ENCODE data around the gene GPR65. TPM values are rescaled to one million over a fixed set of nuclear protein-coding genes. Genes with fewer than 3 reads are reported as not detected.

The GPR65 gene, protein sequence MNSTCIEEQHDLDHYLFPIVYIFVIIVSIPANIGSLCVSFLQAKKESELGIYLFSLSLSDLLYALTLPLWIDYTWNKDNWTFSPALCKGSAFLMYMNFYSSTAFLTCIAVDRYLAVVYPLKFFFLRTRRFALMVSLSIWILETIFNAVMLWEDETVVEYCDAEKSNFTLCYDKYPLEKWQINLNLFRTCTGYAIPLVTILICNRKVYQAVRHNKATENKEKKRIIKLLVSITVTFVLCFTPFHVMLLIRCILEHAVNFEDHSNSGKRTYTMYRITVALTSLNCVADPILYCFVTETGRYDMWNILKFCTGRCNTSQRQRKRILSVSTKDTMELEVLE
- 10 to 100 TPM; 14.9 to 16.6 TPM for total RNA-seq
- total RNA-seq, result 41.8 to 42.6 reads per million in 2 donors

DNA sequence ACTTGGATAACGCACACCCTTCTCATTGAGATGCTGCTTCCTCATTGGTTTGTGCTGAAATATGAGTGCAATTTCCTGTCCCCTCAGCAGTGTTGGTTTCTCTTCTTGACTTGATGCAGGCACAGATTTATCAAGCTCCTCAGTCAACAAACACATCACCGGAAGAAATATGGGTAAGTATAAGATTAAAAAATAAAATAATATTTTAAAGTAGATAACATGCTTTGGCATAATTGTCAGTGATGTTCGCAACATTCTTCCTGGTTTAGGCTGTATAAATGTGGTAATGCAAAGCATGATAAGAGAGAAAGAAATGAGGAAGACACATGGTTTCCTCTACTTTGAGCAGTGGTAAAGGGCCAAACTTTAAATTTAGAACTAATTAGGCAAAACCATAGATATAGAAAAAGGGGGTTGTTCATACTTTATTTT lies at the start of gene GPR65:
TSS of gene GPR65 (plus strand) at position 86 of the 432 bp plus-strand sequence. CDS start 5,713 bp downstream, outside the sequence.
- Mint-ChIP-seq H3K4me1 (peaks cover 45% of the 10 kb centered on the region), H3K27me3 (no peaks in the 10 kb centered on the region), H3K27ac (peak within 1 kb of the TSS; percentile 98), H3K4me3 (peak within 1 kb of the TSS; percentile 92), H3K36me3 (ENCODE audit: low read depth) (peaks cover 9% of the 10 kb centered on the region)
- H3K9me3 ChIP-seq (ENCODE audit: control insufficient read depth, low read length, poor library complexity, severe bottlenecking), result no peaks in the 10 kb centered on the region
- DNase-seq (peak in 1 of 3 donors; percentile 21), ATAC-seq (peak; percentile 64)

DNA sequence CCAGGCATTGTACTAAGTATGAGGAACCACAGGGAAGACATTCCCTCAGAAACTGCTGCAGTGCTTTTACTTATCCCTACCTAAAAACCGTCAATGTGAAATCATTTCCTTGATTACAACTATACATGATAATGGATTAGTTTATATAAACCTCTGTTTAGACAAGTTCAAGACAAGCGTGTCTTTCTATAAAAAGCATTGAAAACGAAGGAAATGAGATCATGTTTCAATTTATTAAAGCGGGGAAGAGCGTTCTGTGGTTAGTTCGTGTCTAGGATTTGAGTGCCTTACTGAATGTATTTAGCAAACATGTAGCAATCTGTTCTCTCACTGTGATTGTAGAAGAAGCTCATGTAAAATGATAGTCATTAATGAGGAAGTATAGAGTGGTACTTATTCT lies 49.4 kb upstream of the GPR65 start:
- no peak for DNase-seq
- H3K4me1 Mint-ChIP-seq, result peaks cover 58% of the 10 kb centered on the region

DNA sequence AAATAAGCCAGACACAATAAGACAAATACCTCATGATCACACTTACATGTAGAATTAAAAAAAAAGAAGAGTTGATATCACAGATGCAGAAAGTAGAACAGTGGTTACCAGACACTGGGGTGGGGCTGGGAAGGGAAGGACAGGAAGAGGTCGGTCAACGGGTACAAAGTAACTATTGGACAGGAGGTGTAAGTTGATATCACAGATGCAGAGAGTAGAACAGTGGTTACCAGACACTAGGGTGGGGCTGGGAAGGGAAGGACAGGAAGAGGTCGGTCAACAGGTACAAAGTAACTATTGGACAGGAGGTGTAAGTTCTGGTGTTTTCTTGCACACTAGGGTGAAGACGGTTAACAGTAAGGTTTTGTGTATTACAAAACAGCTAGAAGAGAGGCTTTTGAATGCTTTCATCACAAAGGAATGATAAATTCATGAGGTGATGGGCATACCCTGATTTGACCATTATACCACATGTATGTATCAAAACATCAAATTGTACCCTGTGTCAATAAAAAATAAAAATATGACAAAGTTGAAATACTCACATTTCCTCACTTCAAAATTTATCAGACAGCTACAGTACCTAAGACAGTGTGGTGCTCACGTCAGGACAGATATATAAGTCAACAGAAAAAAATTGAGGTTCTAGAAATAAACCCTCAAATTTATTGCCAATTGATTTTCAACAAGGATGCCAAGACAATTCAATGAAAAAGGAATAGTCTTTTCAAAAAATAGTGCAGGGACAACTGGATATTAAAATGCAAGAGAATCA lies 44.7 kb upstream of the GPR65 start:
- Mint-ChIP-seq H3K4me1 (peaks cover 26% of the 10 kb centered on the region), H3K4me3 (peak overlapping the region; percentile 4), H3K27me3 (no peaks in the 10 kb centered on the region), H3K36me3 (ENCODE audit: low read depth) (peaks cover 11% of the 10 kb centered on the region), H3K27ac (peak overlapping the region; percentile 84)
- DNase-seq (no peak), ATAC-seq (peak; percentile 84)
- no peaks in the 10 kb centered on the region for H3K9me3 ChIP-seq (ENCODE audit: control insufficient read depth, low read length, poor library complexity, severe bottlenecking)

More for the DNA sequence above, 49.4 kb upstream of the GPR65 start:
- H3K36me3 Mint-ChIP-seq (ENCODE audit: low read depth), result peaks cover 3% of the 10 kb centered on the region
- no peaks in the 10 kb centered on the region for H3K27me3 Mint-ChIP-seq
- peak overlapping the region; percentile 84 for H3K27ac Mint-ChIP-seq
- no peak for ATAC-seq
- H3K4me3 Mint-ChIP-seq, result no peak overlapping the region
- no peaks in the 10 kb centered on the region for H3K9me3 ChIP-seq (ENCODE audit: control insufficient read depth, low read length, poor library complexity, severe bottlenecking)

DNA sequence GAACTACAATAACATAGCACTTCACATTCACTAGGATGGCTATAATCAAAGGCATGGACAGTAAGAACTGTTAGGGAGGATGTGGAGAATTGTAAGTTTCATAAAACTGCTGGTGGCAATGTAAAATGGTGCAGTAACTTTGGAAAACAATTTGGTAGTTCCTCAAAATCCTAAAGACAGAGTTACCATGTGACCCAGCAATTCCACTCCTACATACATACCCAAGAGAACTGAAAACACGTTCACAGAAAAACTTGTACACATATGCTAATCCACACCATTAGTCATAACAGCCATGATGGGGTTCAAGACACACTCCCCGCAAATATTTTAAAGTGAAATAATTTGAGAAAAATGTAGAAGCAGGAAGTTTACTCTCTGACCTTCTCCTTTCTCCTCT lies 43.7 kb upstream of the GPR65 start:
- H3K27ac Mint-ChIP-seq, result peak overlapping the region; percentile 84
- H3K36me3 Mint-ChIP-seq (ENCODE audit: low read depth), result peaks cover 8% of the 10 kb centered on the region
- H3K9me3 ChIP-seq (ENCODE audit: control insufficient read depth, low read length, poor library complexity, severe bottlenecking), result no peaks in the 10 kb centered on the region
- no peak for ATAC-seq
- peaks cover 18% of the 10 kb centered on the region for H3K4me1 Mint-ChIP-seq
- no peaks in the 10 kb centered on the region for H3K27me3 Mint-ChIP-seq
- no peak for DNase-seq
- no peak overlapping the region for H3K4me3 Mint-ChIP-seq

DNA sequence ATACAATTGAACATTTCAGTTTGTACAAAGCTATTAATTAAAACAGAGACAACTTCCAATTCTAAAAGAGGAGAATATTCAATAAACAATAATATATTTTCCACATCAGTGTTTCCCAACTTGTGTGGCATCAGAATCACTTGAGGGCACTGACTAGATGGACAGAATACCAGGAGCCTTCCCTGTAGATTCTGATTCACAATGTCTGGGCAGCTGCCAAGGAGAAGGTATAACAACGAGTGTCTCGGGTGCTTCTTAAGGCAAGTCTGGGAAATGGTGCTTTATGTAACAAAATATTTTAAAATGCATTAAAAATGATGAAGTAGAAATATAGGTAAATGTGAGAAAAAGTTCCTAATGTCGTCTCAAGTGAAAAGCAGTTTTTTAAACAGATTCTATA lies 38.1 kb upstream of the GPR65 start:
- no peaks in the 10 kb centered on the region for H3K9me3 ChIP-seq (ENCODE audit: control insufficient read depth, low read length, poor library complexity, severe bottlenecking)
- no peaks in the 10 kb centered on the region for H3K27me3 Mint-ChIP-seq
- no peak overlapping the region for H3K4me3 Mint-ChIP-seq
- H3K36me3 Mint-ChIP-seq (ENCODE audit: low read depth), result peaks cover 11% of the 10 kb centered on the region
- ATAC-seq (no peak), DNase-seq (no peak)
- H3K4me1 Mint-ChIP-seq, result peaks cover 8% of the 10 kb centered on the region
- peak overlapping the region; percentile 21 for H3K27ac Mint-ChIP-seq

DNA sequence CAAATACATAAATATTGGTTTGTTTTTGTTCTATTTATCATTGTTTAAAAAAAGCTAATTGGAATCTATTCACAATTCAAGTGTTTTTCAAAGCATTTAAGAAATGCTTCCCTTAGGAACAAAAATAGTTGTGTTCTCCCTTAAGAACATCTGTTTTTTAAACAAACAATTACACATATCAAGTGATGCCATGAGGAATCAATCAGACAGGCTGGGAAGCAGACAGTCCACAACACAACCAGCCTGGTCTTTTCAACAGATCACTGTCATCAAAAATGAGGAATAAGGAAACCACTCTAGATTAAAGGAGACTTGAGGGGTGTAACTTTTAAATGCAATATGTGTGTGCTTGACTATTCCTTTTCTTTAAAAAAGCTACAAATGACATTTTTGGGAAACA lies 37.4 kb upstream of the GPR65 start:
- no peak for ATAC-seq

DNA sequence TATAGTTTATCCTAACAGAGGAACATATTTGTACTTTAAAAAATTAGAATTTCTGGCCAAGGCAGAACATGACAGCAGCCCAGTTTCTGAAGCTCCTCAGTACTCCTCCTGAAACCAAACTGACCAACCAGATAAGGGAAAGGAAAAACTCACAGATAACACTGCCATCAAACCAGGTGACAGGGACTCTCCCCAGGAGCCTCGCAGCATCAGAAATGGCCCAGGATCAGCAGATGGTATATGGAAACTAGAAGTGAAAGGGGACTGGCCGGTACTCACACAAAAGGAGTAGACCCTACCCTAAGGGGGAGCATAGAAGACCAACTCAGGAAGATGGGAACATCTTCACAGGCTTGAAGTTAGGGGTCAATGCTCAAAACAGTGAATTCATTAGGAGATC lies 33.9 kb upstream of the GPR65 start:
- no peak for DNase-seq
- no peaks in the 10 kb centered on the region for H3K9me3 ChIP-seq (ENCODE audit: control insufficient read depth, low read length, poor library complexity, severe bottlenecking)
- Mint-ChIP-seq H3K36me3 (ENCODE audit: low read depth) (peaks cover 5% of the 10 kb centered on the region), H3K27me3 (no peaks in the 10 kb centered on the region), H3K4me3 (no peak overlapping the region), H3K4me1 (peaks cover 8% of the 10 kb centered on the region), H3K27ac (peak overlapping the region; percentile 41)
- ATAC-seq, result no peak

More for the DNA sequence above, 37.4 kb upstream of the GPR65 start:
- Mint-ChIP-seq H3K27ac (no peak overlapping the region), H3K4me1 (peaks cover 8% of the 10 kb centered on the region), H3K36me3 (ENCODE audit: low read depth) (peaks cover 11% of the 10 kb centered on the region), H3K4me3 (no peak overlapping the region), H3K27me3 (no peaks in the 10 kb centered on the region)
- no peaks in the 10 kb centered on the region for H3K9me3 ChIP-seq (ENCODE audit: control insufficient read depth, low read length, poor library complexity, severe bottlenecking)
- DNase-seq, result no peak

DNA sequence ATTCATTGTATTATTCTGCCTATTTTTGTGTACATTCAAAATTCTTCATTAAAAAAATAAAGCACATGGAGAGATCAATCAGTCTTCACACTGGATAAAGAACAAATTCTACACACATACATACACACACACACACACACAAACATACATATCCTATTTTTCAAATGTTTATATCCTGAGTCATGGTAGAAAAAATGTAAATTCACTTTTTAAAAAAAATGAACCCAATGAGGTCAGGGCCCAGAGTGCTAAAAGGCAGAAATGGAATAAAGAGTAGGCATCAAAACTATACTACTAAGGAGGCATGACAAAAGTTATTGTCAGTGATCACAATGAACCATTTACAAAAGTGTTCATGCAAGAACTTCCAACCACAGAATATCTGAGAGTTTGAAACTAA lies 29.3 kb upstream of the GPR65 start:
- H3K27me3 Mint-ChIP-seq, result no peaks in the 10 kb centered on the region
- no peak overlapping the region for H3K27ac Mint-ChIP-seq
- H3K36me3 Mint-ChIP-seq (ENCODE audit: low read depth), result peaks cover 10% of the 10 kb centered on the region
- no peaks in the 10 kb centered on the region for H3K9me3 ChIP-seq (ENCODE audit: control insufficient read depth, low read length, poor library complexity, severe bottlenecking)
- ATAC-seq, result no peak
- H3K4me1 Mint-ChIP-seq, result peaks cover 11% of the 10 kb centered on the region
- no peak for DNase-seq
- no peak overlapping the region for H3K4me3 Mint-ChIP-seq

DNA sequence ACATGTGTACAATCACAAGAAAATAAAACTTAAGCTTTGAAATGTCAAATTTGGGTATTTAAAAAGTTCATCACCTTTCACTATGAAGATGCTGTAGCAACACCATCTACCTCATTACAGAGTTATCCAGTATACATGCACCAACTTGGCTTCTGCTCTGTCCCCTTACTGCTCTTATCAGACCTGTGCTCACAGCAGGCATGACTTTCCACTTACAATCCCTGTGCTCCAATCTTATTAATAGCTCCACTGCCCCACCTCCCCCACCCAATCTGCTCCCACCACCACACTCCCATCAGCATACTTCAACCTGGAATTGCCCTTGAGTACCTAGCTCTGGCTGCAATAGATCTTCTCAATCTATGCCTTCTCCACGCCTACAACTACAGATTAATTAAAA lies 25.2 kb upstream of the GPR65 start:
- H3K27ac Mint-ChIP-seq, result no peak overlapping the region
- no peak overlapping the region for H3K4me3 Mint-ChIP-seq
- H3K36me3 Mint-ChIP-seq (ENCODE audit: low read depth), result peaks cover 6% of the 10 kb centered on the region
- H3K4me1 Mint-ChIP-seq, result peaks cover 6% of the 10 kb centered on the region
- H3K27me3 Mint-ChIP-seq, result no peaks in the 10 kb centered on the region
- DNase-seq (no peak), ATAC-seq (no peak)
- H3K9me3 ChIP-seq (ENCODE audit: control insufficient read depth, low read length, poor library complexity, severe bottlenecking), result peaks cover 2% of the 10 kb centered on the region

DNA sequence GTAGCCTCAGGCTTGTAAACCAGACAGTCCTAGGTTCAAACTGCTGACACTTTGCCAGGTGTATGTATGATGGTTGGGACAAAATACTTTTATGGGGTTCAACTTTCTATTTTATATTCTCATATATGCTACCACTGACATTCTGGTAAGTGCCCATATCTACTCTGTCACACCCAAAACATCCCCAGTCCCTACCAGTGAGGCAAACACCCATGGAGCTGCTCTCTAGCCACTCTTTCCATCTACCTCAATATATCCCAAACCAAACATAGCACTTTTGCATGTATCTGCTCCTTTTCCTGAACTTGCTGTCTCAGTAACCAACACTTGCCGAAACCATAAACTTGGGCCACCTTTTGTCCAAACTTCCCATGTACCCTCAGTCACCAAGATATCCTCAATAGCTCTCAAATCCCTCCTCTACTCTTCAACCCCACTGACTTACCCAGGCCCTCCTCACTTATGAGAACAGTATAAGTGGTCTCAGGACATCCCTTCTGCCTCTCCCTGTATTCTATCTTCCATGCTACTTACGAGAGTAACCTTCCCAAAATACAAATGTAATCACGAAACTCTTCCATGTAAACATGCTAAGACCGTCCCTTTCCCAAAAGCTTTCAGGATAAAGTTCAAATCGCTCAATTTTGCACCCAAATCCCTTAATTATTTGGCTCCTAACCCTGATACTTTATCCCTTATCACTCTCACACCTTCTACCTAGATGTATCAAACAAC lies 15.5 kb upstream of the GPR65 start:
- Mint-ChIP-seq H3K27me3 (no peaks in the 10 kb centered on the region), H3K4me1 (peaks cover 51% of the 10 kb centered on the region), H3K36me3 (ENCODE audit: low read depth) (peaks cover 13% of the 10 kb centered on the region), H3K27ac (peak overlapping the region; percentile 98), H3K4me3 (no peak overlapping the region)
- ATAC-seq (no peak), DNase-seq (no peak)
- H3K9me3 ChIP-seq (ENCODE audit: control insufficient read depth, low read length, poor library complexity, severe bottlenecking), result peaks cover under 1% of the 10 kb centered on the region

DNA sequence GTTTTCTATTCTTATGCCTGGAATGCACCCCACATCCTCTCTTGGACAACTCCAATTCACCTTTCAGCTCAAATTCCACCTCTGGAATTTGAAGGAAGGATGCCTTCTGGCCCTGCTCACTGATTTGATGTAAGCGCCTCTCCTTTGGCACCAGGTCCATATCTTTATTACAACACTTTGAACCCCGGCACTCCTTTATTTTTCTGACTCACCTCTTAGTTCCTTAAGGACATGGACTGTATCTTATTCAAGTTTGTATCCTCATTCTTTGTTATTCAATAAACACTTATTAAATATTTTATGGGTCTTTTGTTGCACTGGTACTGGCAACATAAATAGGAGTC lies 15.0 kb upstream of the GPR65 start:
- Mint-ChIP-seq H3K4me1 (peaks cover 57% of the 10 kb centered on the region), H3K4me3 (no peak overlapping the region), H3K36me3 (ENCODE audit: low read depth) (peaks cover 16% of the 10 kb centered on the region), H3K27me3 (no peaks in the 10 kb centered on the region), H3K27ac (peak overlapping the region; percentile 98)
- DNase-seq (no peak), ATAC-seq (no peak)
- no peaks in the 10 kb centered on the region for H3K9me3 ChIP-seq (ENCODE audit: control insufficient read depth, low read length, poor library complexity, severe bottlenecking)

DNA sequence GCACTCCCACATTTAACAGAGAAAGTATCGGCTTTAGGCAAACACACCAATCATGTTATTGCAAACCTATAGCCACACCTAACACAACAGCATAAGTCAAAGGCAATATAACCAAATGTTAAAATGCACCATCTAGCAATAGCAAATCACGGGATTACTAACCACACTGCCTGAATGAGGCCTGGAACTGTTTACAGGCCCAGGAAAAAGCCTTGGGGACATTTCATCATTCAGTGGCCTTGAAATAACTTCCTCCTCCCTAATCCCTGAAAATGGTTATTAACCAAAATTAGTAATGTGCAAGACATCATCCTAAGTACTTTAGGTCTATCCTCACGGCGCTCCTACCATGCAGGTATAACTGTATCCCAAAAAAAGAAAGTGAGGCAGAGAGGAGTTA lies 14.3 kb upstream of the GPR65 start:
- Mint-ChIP-seq H3K27ac (peak overlapping the region; percentile 98), H3K4me1 (peaks cover 64% of the 10 kb centered on the region), H3K4me3 (peak overlapping the region; percentile 49), H3K27me3 (no peaks in the 10 kb centered on the region), H3K36me3 (ENCODE audit: low read depth) (peaks cover 16% of the 10 kb centered on the region)
- no peak for DNase-seq
- no peak for ATAC-seq
- H3K9me3 ChIP-seq (ENCODE audit: control insufficient read depth, low read length, poor library complexity, severe bottlenecking), result no peaks in the 10 kb centered on the region

DNA sequence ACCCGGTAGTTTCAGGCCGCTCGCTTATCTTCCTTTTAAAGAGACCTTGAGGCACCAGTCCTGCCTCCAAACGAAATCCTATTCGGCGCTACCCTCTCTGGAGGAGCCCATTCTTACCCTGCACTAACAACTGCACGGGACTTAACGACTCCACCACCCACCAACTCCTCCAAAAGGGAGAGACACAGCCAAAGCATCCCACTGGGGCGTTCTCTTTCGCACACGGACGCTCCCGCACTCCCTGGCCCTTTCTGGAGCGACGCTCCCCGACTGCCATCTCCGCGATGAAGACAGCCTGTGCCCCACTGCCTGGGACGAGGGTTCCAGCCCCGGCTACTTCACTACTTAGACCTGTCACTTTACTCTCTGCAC lies 12.6 kb upstream of the GPR65 start:
- peak overlapping the region; percentile 97 for H3K4me3 Mint-ChIP-seq
- H3K9me3 ChIP-seq (ENCODE audit: control insufficient read depth, low read length, poor library complexity, severe bottlenecking), result no peaks in the 10 kb centered on the region
- H3K4me1 Mint-ChIP-seq, result peaks cover 64% of the 10 kb centered on the region
- H3K27ac Mint-ChIP-seq, result peak overlapping the region; percentile 98
- H3K27me3 Mint-ChIP-seq, result no peaks in the 10 kb centered on the region
- H3K36me3 Mint-ChIP-seq (ENCODE audit: low read depth), result peaks cover 11% of the 10 kb centered on the region
- ATAC-seq (no peak), DNase-seq (no peak)
